NCI-H1436 treated with DMSO at 0.1 percent for 48 hours (cell line): ENCODE data around the gene CETN1.

ENCODE experiments used
- DNase-seq: peaks from one replicate; lab custom pipeline; 2025; lab: John Stamatoyannopoulos, UW

CETN1 gene

DNA sequence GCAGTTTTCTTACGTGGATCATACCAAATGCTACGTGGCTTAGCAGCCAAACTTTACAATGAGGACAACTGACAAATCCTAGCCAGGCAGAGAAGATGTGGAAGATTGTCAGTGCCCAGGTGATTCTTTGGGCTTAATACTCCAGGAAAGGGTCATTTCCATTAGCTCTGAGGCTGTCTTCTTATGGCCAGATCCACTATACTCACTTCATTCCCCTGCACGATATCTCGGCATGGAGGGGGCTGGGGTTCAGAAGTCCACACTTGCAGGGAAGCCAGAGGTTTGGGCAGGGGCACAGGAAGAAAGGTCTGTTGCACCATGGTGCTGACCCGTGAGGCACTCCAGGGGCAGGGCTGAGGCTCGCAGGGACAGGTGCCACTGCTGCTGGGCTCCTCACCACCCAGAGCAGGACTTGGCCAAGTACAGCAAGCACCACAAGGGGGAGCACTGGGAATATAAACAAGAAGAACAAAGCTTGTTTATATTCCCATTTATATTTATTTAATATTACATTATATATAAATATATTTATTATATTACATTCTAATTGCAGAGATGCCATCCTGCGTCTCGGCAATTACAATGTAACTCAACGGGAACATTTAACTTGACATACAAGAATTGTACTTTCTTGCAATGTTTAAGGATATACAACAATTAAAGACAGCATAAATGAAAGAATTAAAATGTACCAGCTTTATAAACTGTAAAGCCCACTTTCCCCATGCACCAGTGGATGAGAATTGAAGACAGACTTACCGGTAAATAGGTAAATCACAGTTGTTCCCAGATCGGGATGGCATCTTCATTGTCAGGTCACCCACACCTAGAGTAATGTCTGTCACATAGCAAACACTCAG, 43.8 kb downstream of the CETN1 start:
- no peak for DNase-seq

DNA sequence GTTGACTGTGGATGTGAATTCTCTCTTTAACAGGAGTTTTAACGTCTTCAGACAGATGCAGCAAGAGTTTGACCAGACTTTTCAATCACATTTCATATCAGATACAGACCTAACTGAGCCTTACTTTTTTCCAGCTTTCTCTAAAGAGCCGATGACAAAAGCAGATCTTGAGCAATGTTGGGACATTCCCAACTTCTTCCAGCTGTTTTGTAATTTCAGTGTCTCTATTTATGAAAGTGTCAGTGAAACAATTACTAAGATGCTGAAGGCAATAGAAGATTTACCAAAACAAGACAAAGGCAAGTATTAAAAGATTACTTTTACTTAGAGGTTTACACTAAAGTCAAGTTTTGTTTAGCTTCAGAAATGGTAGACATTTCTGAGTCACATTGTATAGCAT, 47.1 kb downstream of the CETN1 start:
- no peak for DNase-seq

DNA sequence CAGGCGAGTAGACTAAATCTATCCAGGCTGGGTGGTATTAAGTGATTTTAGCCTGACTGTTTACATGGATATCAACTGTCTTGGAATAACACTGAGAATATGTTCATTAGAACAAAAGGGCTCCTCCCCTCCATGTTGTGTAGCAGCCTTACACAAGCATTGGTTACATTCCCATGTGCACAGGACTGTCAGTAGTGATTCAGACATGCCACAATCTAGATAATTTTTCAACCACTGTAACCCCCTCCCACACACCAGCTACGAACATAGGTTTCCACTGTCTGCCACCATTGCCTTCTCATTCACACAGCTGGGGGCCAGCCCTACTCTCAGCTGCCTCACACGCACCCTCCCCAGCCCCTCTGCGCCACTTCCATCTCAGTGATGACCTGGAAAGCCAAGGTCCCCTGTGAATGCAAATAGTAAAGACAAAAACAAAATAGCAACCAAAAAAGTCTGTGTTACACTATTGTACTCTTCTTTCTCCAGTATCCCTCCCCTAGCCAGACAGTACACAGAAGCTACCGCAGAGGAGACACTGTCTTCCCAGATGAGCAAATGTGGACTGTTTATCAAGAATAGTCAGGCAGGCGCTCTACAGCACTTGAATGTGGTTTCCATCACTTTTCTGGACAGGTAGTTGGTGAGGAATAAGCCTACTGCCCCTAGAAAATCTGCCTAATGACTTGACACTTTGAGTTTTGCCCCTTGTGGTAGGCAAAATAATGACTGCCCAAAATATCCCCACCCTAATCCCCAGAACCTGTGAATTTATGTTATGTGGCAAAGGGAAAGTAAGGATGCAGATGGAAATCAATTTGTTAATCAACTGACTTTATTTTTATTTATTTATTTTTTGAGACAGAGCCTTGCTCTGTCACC, 49.3 kb downstream of the CETN1 start:
- DNase-seq: no peak

DNA sequence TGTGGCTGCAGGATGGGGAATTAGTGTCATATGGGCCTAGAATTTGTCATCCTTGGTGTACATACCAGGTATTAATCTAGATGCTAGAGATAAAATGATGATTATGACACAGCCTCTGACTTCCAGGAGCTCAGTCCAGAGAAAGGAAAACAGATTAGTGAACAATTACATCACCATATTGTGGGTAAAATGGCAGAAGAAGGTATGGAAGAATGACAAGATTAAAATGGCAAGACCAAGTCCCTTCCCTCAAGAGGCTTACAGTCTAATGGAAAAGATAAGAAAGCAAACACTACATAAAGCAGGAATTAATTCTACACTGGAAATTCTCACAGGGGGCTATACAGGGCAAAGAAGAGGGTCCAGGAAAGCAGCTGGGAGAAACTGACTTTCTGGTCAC, 51.4 kb downstream of the CETN1 start:
- DNase-seq: no peak
